ENCODE measurements around the gene RREB1.

- TF ChIP-seq CTCF (IDR thresholded peaks at IDR 0.05) = no peak
- TF ChIP-seq POLR2A (IDR thresholded peaks at IDR 0.05) = no peak
Observed at GRCh38 chr6:7216941-7217621, 109.3 kb downstream of the RREB1 start.

All from prostate gland (tissue), 2 donors.